Right lobe of liver (tissue), 6 donors: ENCODE results near the gene TNKS1BP1. TPM values are rescaled to one million over a fixed set of nuclear protein-coding genes. Genes with fewer than 3 reads are reported as not detected.

Source experiments
- ATAC-seq, 4 donors: fragments of 200-7000 bp; cut with Tn5 transposase; one replicate each; pipeline ENCODE4 v1.9.1; 2020; ENCODE audit warnings: mild to moderate bottlenecking in 4 of 4, moderate library complexity in 4 of 4
- DNase-seq, 3 donors: peaks; one replicate each; pipeline ENCODE4 v3.0.0-alpha.2; 2020
- H3K27ac ChIP-seq, 3 donors: fragments of 200-600 bp; one replicate each; pipeline ENCODE4 v1.8.0; 2022
- H3K27me3 ChIP-seq, 2 donors: fragments of 200-600 bp; one replicate each; pipeline ENCODE4 v1.8.0; 2022
- H3K36me3 ChIP-seq, 4 donors: fragments of 200-600 bp; sonication (generic) in 1 of 4; one replicate each; pipeline versions ENCODE4 v1.5.1 to v1.8.0; 2017 to 2022; ENCODE audit warnings: control low read depth in 1 of 4
- H3K4me1 ChIP-seq, 4 donors: fragments of 200-600 bp; sonication (generic) in 1 of 4; one replicate each; pipeline versions ENCODE4 v1.5.1 to v1.8.0; 2017 to 2022; ENCODE audit warnings: control low read depth in 1 of 4
- H3K4me3 ChIP-seq, 3 donors: fragments of 200-600 bp; one replicate each; pipeline ENCODE4 v1.8.0; 2022
- H3K9me3 ChIP-seq, 4 donors: fragments of 200-600 bp; sonication (generic) in 1 of 4; one replicate each; pipeline versions ENCODE4 v1.5.1 to v1.8.0; 2017 to 2022; ENCODE audit warnings: control low read depth in 1 of 4
- POLR2A ChIP-seq: fragments of 450-650 bp; IDR thresholded peaks from one replicate; pipeline ENCODE4 v1.6.1; 2017; ENCODE audit warnings: antibody characterized with exemption, mild to moderate bottlenecking
- WGBS: methylation state at CpG from one replicate; pipeline ENCODE4 v1.1.6; 2018; ENCODE audit warnings: low coverage, low lambda C conversion rate; ENCODE audit not compliant: insufficient coverage; ENCODE audit errors: missing lambda C conversion rate; 5-methylcytosine and 5-hydroxymethylcytosine counted together
- intact Hi-C, 2 donors: fragments of 100-400 bp; cut with DNase I; formaldehyde crosslinking; loops; one replicate each; pipeline versions ENCODE4 v1.11.2 to v1.14.1; 2022
- total RNA-seq, 6 experiments: library from RNA; depleted of rRNA in 2 of 6; stranded (reverse); fragments of >200 nt in 2 of 6; fragmentation: NEBNext Ultra II Directional in 3 of 6; extraction: Animal tissue kit (Norgen Biotek cat#: 25700) in 3 of 6; gene quantifications; one replicate each; pipeline versions ENCODE4 v1.1.0 to v1.2.4, GENCODE V29; 2016 to 2023
- TF ChIP-seq, protein P1 (sequence below), 4 donors: fragments of 200-600 bp in 3 of 4; fragments of 450-650 bp in 1 of 4; IDR thresholded peaks; one replicate each; pipeline versions ENCODE4 v1.5.1 to v1.8.0; 2016 to 2022; ENCODE audit warnings: antibody characterized with exemption in 4 of 4, mild to moderate bottlenecking in 2 of 4
- donor health status: DM: no; HTN: yes; CAD: no.
- donor health status: DM: no; HTN: no; CAD: no.
- donor health status: DM: no; HTN: no; CAD: no.
- donor health status: DM: no; HTN: yes; CAD: no.
- donor health status: DM: no; HTN: yes; CAD: no.

Gene TNKS1BP1
- total RNA-seq, 6 experiments from 2014 or later = 52.4 to 124 (median 92.7) TPM

DNA sequence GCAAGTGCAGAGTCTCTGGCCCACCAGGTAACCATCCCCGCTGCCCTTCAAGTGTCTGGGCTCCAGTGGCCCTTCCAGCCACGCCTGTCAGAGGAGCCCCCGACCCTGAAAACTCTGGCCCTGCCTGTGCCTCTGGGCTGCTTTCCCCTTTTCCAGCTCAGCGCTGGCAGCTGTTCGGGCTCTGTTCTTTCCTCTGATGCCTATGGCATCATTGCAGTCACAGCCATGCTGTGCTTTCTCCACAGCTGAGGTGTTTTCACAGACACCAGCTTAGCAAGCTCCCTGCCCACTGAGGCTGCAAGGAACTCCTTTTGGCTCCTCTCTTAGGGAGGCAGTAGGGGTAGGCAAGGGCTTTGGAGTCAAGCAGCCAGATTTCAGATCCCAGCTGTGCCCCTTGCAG lies 34.6 kb upstream of the TNKS1BP1 start:
- Histone ChIP-seq H3K27ac (no peak overlapping the region), H3K9me3 (no peaks in the 10 kb centered on the region), H3K36me3 (no peaks in the 10 kb centered on the region), H3K27me3 (no peaks in the 10 kb centered on the region), H3K4me3 (no peak overlapping the region), H3K4me1 (peaks cover 0 to 5% (median 1%) of the 10 kb centered on the region in 4 donors)
- ATAC-seq = no peak
- peak in 1 of 3 donors; percentile 34 for DNase-seq
- intact Hi-C loops = no loop called here
- TF ChIP-seq, protein P1, sequence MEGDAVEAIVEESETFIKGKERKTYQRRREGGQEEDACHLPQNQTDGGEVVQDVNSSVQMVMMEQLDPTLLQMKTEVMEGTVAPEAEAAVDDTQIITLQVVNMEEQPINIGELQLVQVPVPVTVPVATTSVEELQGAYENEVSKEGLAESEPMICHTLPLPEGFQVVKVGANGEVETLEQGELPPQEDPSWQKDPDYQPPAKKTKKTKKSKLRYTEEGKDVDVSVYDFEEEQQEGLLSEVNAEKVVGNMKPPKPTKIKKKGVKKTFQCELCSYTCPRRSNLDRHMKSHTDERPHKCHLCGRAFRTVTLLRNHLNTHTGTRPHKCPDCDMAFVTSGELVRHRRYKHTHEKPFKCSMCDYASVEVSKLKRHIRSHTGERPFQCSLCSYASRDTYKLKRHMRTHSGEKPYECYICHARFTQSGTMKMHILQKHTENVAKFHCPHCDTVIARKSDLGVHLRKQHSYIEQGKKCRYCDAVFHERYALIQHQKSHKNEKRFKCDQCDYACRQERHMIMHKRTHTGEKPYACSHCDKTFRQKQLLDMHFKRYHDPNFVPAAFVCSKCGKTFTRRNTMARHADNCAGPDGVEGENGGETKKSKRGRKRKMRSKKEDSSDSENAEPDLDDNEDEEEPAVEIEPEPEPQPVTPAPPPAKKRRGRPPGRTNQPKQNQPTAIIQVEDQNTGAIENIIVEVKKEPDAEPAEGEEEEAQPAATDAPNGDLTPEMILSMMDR (IDR thresholded peaks at IDR 0.05) = no peak
- no peak for TF ChIP-seq POLR2A
- WGBS = no CpG with 5 or more reads among the region's 5 CpGs

DNA sequence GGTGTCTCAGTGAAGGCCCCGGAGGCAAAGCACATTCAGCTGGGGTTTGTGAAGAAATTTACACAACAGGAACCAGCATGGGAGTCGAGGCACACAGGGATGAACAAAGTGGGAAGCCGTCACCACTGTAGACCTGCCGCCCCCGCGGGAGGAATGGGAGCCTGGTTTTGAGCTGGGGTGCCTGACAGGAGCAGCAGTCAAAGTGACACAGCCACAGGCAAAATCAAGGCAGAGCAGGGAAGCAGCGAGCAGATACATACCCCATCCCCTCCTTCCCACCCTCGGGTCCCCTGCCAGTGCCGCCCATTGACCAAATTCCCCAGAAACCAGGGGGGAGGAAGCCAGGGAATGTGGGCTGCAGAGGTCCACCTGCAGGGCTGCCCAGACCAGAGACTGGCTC lies 34.2 kb upstream of the TNKS1BP1 start:
- Histone ChIP-seq H3K9me3 (no peaks in the 10 kb centered on the region), H3K36me3 (no peaks in the 10 kb centered on the region), H3K4me1 (peaks cover 0 to 5% (median 1%) of the 10 kb centered on the region in 4 donors), H3K4me3 (no peak overlapping the region), H3K27ac (no peak overlapping the region), H3K27me3 (no peaks in the 10 kb centered on the region)
- intact Hi-C loops = no loop called here
- peak in 1 of 3 donors; percentile 27 for DNase-seq
- 67% methylated on average over 1 of the region's 9 CpGs for WGBS
- no peak for TF ChIP-seq POLR2A
- TF ChIP-seq, protein P1 (IDR thresholded peaks at IDR 0.05) = no peak
- no peak for ATAC-seq

- H3K9me3 ChIP-seq = no peaks in the 10 kb centered on the region
- no peaks in the 10 kb centered on the region for H3K27me3 ChIP-seq
- DNase-seq (peak in 1 of 3 donors; percentile 13), ATAC-seq (no peak)
- intact Hi-C loops = no loop called here
- H3K36me3 ChIP-seq = no peaks in the 10 kb centered on the region
- 64% methylated on average over 7 of the region's 9 CpGs for WGBS
- H3K27ac ChIP-seq = no peak overlapping the region
- H3K4me1 ChIP-seq = peaks cover 0 to 5% (median 1%) of the 10 kb centered on the region in 4 donors
- TF ChIP-seq POLR2A = no peak
- TF ChIP-seq, protein P1 (IDR thresholded peaks at IDR 0.05) = no peak
- no peak overlapping the region for H3K4me3 ChIP-seq
These were observed 33.8 kb upstream of the TNKS1BP1 start for GRCh38 chr11:57358543-57358961.

DNA sequence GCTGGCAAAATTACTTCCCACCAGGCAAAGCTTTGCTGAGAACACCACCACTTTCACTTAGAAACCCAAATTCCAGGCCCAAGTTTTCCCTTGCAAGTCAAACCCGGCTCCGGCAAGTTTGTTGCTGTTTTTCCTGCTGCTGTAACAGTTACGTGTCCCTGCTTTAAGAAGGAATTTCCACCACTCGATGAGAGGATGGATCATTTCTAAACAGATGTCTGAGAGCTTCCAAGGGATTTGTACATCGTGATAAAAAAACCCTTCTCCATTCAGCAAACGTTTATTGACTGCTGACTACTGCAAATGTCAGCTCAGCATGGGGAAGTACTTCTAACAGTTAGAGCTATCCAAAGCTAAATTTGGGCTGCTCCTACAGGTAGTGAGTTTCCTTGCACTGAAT lies 33.1 kb upstream of the TNKS1BP1 start:
- 54% methylated on average over 6 of the region's 6 CpGs for WGBS
- DNase-seq = peak in 1 of 3 donors; percentile 9

More for the DNA sequence above, 33.1 kb upstream of the TNKS1BP1 start:
- Histone ChIP-seq H3K4me1 (peaks cover 0 to 5% (median 1%) of the 10 kb centered on the region in 4 donors), H3K27me3 (no peaks in the 10 kb centered on the region), H3K9me3 (no peaks in the 10 kb centered on the region), H3K27ac (no peak overlapping the region), H3K4me3 (no peak overlapping the region), H3K36me3 (no peaks in the 10 kb centered on the region)
- TF ChIP-seq, protein P1 (IDR thresholded peaks at IDR 0.05) = no peak
- no peak for TF ChIP-seq POLR2A
- ATAC-seq = no peak
- intact Hi-C loops = no loop called here
